HG03045 (cell line): ENCODE results near the gene RASSF4.
A peak's percentile ranks its signal among the peaks of the same experiment; 100 is the strongest.
"Not testable (repeated sequence)": the region's sequence is repeated elsewhere in the genome, so short reads cannot be mapped to it uniquely, and the experiment has no call there.

Experiments used
- ATAC-seq: cut with Tn5 transposase; IDR thresholded peaks from one replicate; pipeline ENCODE4 v1.9.1; 2021; ENCODE audit warnings: mild to moderate bottlenecking, moderate library complexity; ENCODE audit not compliant: unreplicated experiment

RASSF4 gene

DNA sequence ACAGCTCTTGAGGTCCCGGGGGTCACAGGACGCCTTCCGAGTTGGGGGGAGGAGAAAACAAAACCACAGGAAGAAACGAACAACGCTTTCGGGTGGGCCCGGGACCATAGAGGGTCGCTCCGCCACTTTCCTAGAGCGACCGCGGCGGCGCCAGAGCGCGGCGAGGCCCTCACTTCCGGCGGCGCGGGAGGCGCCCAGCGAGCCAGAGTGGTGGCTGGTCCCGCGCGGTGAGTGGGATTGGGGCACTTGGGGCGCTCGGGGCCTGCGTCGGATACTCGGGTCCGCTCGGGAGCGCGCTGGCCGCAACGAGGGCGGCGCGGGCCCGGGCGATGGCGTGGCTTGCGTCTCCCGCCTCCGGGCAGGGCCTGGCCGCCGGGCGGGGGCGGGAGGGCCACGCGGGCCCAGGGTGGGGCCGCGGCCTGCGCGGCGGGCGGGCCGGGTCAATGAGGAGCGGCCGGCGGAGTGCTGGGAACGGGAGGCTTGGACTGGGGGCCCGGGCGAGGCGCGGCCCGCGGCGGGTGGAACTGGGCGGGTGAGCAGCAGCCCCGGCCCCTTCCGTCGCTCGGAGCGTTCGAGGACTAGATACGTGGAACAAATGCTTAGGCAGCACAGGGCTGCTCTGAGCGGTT is 41.3 kb downstream of the RASSF4 start, which contains the start of gene ZNF22:
Gene ZNF22, plus strand, starts transcription at position 172 of the 629 bp plus-strand sequence. CDS start 2,446 bp downstream, outside the sequence.
- ATAC-seq: peak; percentile 72

DNA sequence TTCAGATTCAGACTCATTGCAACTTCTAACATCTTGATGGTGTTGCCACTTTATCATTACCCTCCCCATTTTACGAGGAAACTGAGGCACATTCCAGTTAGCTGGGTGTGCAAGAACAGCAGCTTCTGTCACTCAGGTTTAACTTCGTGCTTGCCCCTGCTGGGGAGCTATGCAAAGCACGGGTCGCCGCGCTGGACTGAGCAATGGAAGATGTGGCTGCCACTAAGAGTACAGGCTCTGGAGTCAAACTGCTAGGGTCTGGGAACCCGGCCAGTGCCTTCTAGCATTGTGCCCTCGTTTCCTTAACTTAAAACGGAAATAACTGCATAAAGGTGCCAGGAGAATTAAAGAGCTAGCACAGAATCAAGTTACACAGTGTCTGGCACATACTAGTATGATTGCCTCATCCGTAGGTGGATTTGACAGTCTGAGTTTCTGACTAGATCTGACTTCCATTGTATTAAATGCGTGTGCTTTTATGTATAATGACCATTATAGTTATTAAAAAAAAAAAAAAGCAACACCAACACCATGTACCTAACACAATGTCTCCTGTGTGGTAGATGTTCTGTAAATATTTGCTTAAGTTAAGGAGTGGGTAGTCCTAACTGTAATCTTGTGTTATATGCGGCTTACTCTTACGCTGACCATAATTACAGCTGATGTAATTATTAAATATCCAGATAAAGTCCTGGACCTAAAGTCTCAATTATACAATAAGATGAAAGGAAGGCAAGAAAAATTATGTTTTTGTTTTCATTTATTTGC is 42.0 kb downstream of the RASSF4 start:
- ATAC-seq: peak; percentile 81

DNA sequence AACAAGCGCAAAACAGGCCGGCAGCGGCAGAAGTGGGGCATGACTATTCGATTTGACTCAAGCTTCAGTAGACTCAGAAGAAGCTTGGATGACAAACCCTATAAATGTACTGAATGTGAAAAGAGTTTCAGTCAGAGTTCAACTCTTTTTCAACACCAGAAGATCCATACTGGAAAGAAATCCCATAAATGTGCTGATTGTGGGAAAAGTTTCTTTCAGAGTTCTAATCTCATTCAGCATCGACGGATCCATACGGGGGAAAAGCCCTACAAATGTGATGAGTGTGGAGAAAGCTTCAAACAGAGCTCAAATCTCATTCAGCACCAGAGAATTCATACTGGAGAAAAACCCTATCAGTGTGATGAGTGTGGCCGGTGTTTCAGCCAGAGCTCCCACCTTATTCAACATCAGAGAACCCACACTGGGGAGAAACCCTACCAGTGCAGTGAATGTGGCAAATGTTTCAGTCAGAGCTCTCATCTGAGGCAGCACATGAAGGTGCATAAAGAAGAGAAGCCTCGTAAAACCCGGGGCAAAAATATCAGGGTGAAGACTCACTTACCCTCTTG is 43.9 kb downstream of the RASSF4 start:
- no peak for ATAC-seq

GRCh38 chr10:45004661-45005060 is 45.1 kb downstream of the RASSF4 start:
- no peak for ATAC-seq

GRCh38 chr10:45005284-45005683 is 45.7 kb downstream of the RASSF4 start:
- no peak for ATAC-seq

DNA sequence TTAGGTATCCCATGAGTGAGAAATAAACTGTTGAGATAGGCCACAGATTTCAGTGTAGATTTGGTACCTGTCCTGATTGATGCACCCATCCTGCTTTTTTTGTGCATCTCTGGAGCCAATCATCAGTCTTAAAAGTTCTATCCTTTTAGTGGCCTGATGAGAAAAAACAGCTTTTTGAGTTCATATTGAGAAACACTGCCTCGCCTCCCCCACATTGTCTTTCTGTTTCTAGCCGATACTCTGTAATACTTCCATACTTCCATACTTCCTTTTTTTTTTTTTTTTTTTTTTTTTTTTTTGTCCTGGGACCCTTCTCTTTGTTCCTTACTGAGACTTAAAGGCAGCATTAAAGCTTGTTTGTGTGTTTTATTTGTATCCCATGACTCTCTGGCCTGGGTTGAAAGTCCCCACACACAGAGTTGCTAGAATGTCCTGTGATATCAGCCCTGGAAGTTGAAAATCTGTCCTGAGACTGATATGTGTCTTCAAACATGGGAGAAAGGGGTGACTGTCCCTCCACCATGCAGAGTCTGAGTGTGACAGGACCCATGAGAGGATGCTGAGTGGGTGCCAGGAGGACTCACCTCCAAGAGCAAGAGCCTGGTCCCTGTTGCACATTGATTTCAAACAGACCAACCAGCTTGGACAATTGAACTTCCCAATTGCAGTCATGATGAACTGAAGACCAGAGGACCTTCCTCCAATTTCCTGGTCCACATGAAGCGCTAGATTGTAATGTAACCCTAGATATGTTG is 46.9 kb downstream of the RASSF4 start:
- ATAC-seq: no peak

GRCh38 chr10:45008524-45009161 is 49.0 kb downstream of the RASSF4 start:
- ATAC-seq: peak; percentile 70

- ATAC-seq: not testable (repeated sequence)
Observed at GRCh38 chr10:45014557-45014956, 55.0 kb downstream of the RASSF4 start.

DNA sequence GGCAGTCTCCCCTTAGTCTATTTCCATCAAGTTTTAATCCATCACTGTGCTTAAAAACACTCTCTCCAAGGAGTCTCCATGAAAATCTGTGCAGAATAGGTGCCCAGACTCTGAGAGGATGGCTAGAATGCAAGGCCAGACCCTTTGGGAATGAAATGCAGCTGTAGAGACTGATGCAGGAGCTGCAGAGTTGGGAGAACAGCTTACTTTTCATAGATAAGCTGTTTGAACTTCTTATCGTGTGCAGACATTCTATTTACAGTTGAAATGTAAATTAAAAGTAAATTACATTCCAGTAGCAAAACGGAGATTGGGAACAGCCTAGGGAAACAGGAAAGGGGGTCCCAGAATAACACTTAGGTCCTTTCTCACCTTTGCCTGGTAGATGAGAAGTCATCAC is 56.0 kb downstream of the RASSF4 start:
- ATAC-seq: no peak

GRCh38 chr10:45023426-45023825 is 63.8 kb downstream of the RASSF4 start:
- ATAC-seq: no peak

DNA sequence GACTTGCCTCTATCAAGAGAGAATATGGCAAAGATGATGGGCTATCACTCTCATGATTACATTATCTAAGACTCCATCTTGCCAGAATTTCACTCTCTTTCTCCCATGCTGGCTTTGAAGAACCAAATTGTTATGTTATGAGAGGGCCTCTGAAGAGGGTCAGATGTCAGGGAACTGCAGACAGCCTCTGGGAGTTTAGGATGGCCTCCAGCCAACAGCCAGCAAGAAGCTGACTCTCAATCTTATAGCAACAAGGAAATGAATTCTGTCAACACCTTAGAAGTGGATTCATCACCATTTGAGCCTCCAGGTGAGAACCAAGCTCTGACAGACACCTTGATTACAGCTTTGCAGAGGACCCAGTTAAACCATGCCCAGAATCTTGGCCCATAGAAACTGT is 74.7 kb downstream of the RASSF4 start:
- no peak for ATAC-seq

DNA sequence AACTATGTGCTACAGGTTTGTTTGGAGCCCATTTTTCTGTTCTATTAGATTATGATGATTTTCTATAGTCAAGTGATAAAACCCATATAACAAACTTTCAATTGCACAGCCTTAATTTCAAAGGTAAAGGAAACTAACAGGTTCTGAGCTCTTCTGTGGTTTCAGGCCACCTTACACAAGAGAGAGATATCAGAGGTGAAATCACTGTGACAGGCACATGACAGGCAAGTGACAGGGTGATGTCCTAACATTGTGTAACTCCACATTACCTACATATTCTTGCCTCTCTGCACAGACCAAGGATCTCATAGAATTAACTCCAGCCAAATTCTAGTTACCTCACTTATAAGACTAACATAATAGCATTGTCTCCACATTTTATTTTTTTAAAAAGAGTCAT is 76.1 kb downstream of the RASSF4 start:
- no peak for ATAC-seq

GRCh38 chr10:45040921-45041542 is 81.4 kb downstream of the RASSF4 start:
- no peak for ATAC-seq

DNA sequence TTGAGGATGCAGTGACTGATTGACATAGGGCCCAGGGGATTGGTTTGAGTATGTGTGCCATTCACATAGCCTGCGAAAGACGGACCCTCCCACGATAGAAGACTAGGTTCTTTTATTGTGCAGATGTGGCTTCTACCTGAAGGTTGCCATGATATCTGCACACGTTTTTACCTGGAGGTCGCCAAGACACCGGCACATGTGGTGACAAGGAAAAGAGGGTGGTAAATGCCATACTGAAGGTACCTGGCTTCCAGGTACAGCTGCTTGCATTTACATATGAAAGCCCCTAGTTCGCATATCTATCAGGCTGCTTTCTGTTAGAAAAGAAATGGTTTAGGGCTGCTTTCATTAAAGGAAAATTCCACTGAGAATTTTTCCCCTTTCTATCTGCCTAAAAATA is 84.7 kb downstream of the RASSF4 start:
- ATAC-seq: no peak
